ENCODE results near the gene DGLUCY. TPM values are rescaled to one million over a fixed set of nuclear protein-coding genes. Genes with fewer than 3 reads are reported as not detected.
"Not testable (repeated sequence)": the region's sequence is repeated elsewhere in the genome, so short reads cannot be mapped to it uniquely, and the experiment has no call there.

Gene DGLUCY
- total RNA-seq, 5 donors from 2014 or later (not counting 1 experiment from before 2014, with no cell fraction given), result 69.8 to 144 (median 99.8) TPM

DNA sequence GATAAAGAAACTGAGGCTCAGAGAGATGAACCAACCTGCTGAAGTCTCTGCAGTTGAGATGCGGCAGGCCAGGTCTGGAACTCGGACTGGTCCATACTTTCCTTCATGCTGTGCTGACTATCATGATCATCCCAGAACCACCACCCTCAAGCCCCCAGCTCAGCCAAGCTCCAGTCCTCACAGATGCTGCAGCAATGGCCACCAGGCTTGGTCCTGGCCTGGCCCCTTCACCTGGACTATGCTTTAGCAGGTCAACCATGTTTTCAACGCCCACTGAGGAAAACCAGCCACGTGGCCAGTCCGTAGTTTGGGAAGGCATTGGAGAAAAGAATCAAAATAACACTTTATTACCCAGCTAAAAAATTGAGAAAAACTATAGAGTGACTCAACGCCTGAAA is 129.2 kb downstream of the DGLUCY start:
- ChIA-PET CTCF (interaction anchor here in 1 of 2 donors (0.5 to 1.5 kb wide), 8 partner anchors 10 to 632 kb away, joined by 3 to 7 read pairs (median 4); no protein-coding TSS in a partner anchor), POLR2A (interaction anchor here (0.5 to 1.7 kb wide), 7 partner anchors 9 to 860 kb away, joined by 3 to 7 read pairs (median 3); no protein-coding TSS in a partner anchor)
- Histone ChIP-seq H3K27me3 (replicated peaks in 1 of 2; ENCODE audit: control insufficient read depth in 2 of 2, extremely low read depth in 1 of 2, insufficient read depth in 2 of 2, low read length in 1 of 2) (no peaks in the 10 kb centered on the region), H3K36me3 (ENCODE audit: control insufficient read depth in 2 of 2, extremely low read depth in 1 of 2, insufficient read depth in 1 of 2, low read length in 1 of 2) (peaks cover 0 to 3% of the 10 kb centered on the region in 2 donors), H3K4me1 (ENCODE audit: control insufficient read depth in 1 of 2, extremely low read depth in 1 of 2, insufficient read depth in 2 of 2, low read length in 2 of 2) (peaks cover 49 to 94% of the 10 kb centered on the region in 2 experiments), H3K4me3 (ENCODE audit: control insufficient read depth in 1 of 2, extremely low read depth in 1 of 2, low read length in 1 of 2) (peak overlapping the region; percentile 46 to 54), H3K9me3 (no peaks in the 10 kb centered on the region), H3K27ac (ENCODE audit: low read length) (peak overlapping the region; percentile 99)
- peak overlapping the region; percentile 89 to 90 for H3K27ac Mint-ChIP-seq
- DNase-seq (no peak), ATAC-seq (replicated peaks in 1 of 4) (no peak)
- WGBS (ENCODE audit: insufficient coverage), result 46% methylated on average over 3 of the region's 6 CpGs
- peaks cover 14% of the 10 kb centered on the region for H3K36me3 Mint-ChIP-seq
- H3K4me3 Mint-ChIP-seq, result peak overlapping the region; percentile 82 to 86 (median 85)
- no peaks in the 10 kb centered on the region for H3K27me3 Mint-ChIP-seq
- peaks cover 92 to 98% (median 93%) of the 10 kb centered on the region in 3 donors for H3K4me1 Mint-ChIP-seq
- peaks cover 0 to 4% (median 4%) of the 10 kb centered on the region in 3 donors for H3K9me3 Mint-ChIP-seq

DNA sequence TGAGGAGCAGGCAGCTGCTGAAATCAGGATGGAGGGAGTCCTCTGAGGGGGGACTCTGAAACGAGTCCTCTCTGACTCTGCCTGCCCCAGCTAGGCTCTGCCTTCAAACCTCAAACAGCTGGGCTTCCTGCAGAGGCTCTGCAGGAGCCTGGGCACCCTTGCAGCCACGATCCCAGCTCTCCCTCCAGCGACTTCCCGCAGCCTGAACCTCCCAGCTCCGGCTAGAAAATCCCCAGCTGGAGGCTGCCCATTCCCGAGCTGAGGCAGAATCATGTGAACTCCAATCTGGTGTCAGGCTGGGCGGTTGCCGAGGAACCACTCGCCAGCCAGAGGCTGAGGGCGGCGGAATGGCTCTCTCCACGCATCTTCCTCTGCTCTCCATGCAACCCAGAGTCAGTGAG is 130.6 kb downstream of the DGLUCY start, which contains the start of gene GPR68:
GPR68 (minus strand) TSS at position 204 of the 401 bp plus-strand sequence. CDS start 9,654 bp downstream, outside the sequence.
- Mint-ChIP-seq H3K36me3 (peaks cover 14% of the 10 kb centered on the region), H3K27ac (peak within 1 kb of the TSS; percentile 89 to 90), H3K4me1 (peaks cover 85 to 93% (median 86%) of the 10 kb centered on the region in 3 donors), H3K4me3 (peak within 1 kb of the TSS; percentile 82 to 86 (median 85)), H3K9me3 (peaks cover 0 to 4% (median 4%) of the 10 kb centered on the region in 3 donors), H3K27me3 (no peaks in the 10 kb centered on the region)
- Histone ChIP-seq H3K4me1 (ENCODE audit: control insufficient read depth in 1 of 2, extremely low read depth in 1 of 2, insufficient read depth in 2 of 2, low read length in 2 of 2) (peaks cover 49 to 95% of the 10 kb centered on the region in 2 experiments), H3K36me3 (ENCODE audit: control insufficient read depth in 2 of 2, extremely low read depth in 1 of 2, insufficient read depth in 1 of 2, low read length in 1 of 2) (peaks cover 0 to 3% of the 10 kb centered on the region in 2 donors), H3K27me3 (replicated peaks in 1 of 2; ENCODE audit: control insufficient read depth in 2 of 2, extremely low read depth in 1 of 2, insufficient read depth in 2 of 2, low read length in 1 of 2) (no peaks in the 10 kb centered on the region), H3K4me3 (ENCODE audit: control insufficient read depth in 1 of 2, extremely low read depth in 1 of 2, low read length in 1 of 2) (peak within 1 kb of the TSS; percentile 54 to 63), H3K27ac (ENCODE audit: low read length) (peak within 1 kb of the TSS; percentile 99), H3K9me3 (no peaks in the 10 kb centered on the region)
- ChIA-PET POLR2A (interaction anchor here (0.5 to 1.7 kb wide), 4 partner anchors 13 to 159 kb away, joined by 3 to 7 read pairs (median 6); no protein-coding TSS in a partner anchor), CTCF (interaction anchor here (0.7 to 1.7 kb wide), 3 partner anchors 17 to 215 kb away, joined by 5 to 7 read pairs (median 6); no protein-coding TSS in a partner anchor)
- WGBS (ENCODE audit: insufficient coverage), result 15% methylated on average over 8 of the region's 12 CpGs
- peak in 2 of 4 experiments; percentile 9 to 22 for ATAC-seq (replicated peaks in 1 of 4)
- DNase-seq, result peak in 6 of 35 experiments; percentile 23 to 62 (median 34)

DNA sequence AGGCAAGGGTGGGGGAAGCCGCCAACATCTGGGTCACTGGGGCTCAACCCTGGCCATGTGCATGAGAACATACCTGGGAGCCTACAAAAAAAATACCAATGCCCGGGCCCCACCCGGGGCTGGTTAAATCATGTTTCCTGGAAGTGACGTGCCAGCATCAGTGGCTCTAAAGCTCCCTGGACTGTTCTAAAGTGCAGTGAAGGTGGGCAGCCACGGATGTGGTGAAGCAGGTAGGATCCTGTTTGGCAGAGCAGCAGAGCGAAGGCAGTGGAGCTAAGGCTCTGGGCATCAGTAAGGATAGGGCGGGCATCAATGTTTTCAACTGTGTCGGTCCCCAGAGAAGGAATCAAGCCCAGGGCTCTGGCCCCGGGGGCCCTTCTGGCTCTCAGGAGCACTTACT is 131.2 kb downstream of the DGLUCY start:
- peak; percentile 27 to 58 (median 48) for ATAC-seq (replicated peaks in 1 of 4)
- 2% methylated on average over 5 of the region's 9 CpGs for WGBS (ENCODE audit: insufficient coverage)
- Mint-ChIP-seq H3K27ac (peak overlapping the region; percentile 89 to 90), H3K27me3 (no peaks in the 10 kb centered on the region), H3K4me3 (peak overlapping the region; percentile 82 to 86 (median 85)), H3K4me1 (peaks cover 86 to 93% (median 86%) of the 10 kb centered on the region in 3 donors), H3K36me3 (peaks cover 14% of the 10 kb centered on the region), H3K9me3 (peaks cover 0 to 4% (median 4%) of the 10 kb centered on the region in 3 donors)
- Histone ChIP-seq H3K27ac (ENCODE audit: low read length) (peak overlapping the region; percentile 99), H3K4me1 (ENCODE audit: control insufficient read depth in 1 of 2, extremely low read depth in 1 of 2, insufficient read depth in 2 of 2, low read length in 2 of 2) (peaks cover 50 to 96% of the 10 kb centered on the region in 2 experiments), H3K36me3 (ENCODE audit: control insufficient read depth in 2 of 2, extremely low read depth in 1 of 2, insufficient read depth in 1 of 2, low read length in 1 of 2) (peaks cover 0 to 3% of the 10 kb centered on the region in 2 donors), H3K4me3 (ENCODE audit: control insufficient read depth in 1 of 2, extremely low read depth in 1 of 2, low read length in 1 of 2) (peak overlapping the region in 1 of 2 donors; percentile 54), H3K27me3 (replicated peaks in 1 of 2; ENCODE audit: control insufficient read depth in 2 of 2, extremely low read depth in 1 of 2, insufficient read depth in 2 of 2, low read length in 1 of 2) (no peaks in the 10 kb centered on the region), H3K9me3 (no peaks in the 10 kb centered on the region)
- POLR2A ChIA-PET, result interaction anchor here (0.5 to 1.3 kb wide), 3 partner anchors 34 to 159 kb away, joined by 3 to 6 read pairs (median 6); no protein-coding TSS in a partner anchor
- CTCF ChIA-PET, result interaction anchor here in 1 of 2 donors (1.0 to 1.7 kb wide), 2 partner anchors 18 to 72 kb away, joined by 3 to 6 read pairs; no protein-coding TSS in a partner anchor
- peak in 34 of 35 experiments; percentile 60 to 87 (median 75) for DNase-seq

DNA sequence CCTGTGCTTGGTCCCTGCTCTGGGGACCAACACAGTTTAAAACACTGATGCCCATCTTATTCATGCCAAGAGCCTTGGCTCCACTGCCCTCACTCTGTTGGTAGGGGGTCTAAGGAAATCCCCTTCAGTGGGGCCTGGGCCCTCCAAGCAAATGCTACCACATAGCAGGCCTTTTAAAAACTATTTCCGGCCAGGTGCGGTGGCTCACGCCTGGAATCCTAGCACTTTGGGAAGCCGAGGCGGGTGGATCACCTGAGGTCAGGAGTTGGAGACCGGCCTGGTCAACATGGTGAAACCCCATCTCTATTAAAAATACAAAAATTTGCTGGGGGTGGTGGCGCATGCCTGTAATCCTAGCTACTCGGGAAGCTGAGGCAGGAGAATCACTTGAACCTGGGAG is 131.7 kb downstream of the DGLUCY start:
- H3K27me3 ChIP-seq (replicated peaks in 1 of 2; ENCODE audit: control insufficient read depth in 2 of 2, extremely low read depth in 1 of 2, insufficient read depth in 2 of 2, low read length in 1 of 2); H3K27me3 Mint-ChIP-seq; H3K9me3 ChIP-seq; DNase-seq; H3K36me3 ChIP-seq (ENCODE audit: control insufficient read depth in 2 of 2, extremely low read depth in 1 of 2, insufficient read depth in 1 of 2, low read length in 1 of 2); ATAC-seq (replicated peaks in 1 of 4); H3K9me3 Mint-ChIP-seq: not testable (repeated sequence)
- WGBS (ENCODE audit: insufficient coverage), result 43% methylated on average over 2 of the region's 8 CpGs
- Mint-ChIP-seq H3K4me3 (peak overlapping the region; percentile 60 to 82 (median 62)), H3K4me1 (peaks cover 86 to 93% (median 87%) of the 10 kb centered on the region in 3 donors), H3K36me3 (peaks cover 11% of the 10 kb centered on the region), H3K27ac (peak overlapping the region; percentile 89 to 90)
- H3K27ac ChIP-seq (ENCODE audit: low read length), result peak overlapping the region; percentile 99
- CTCF ChIA-PET, result interaction anchor here in 1 of 2 donors (0.5 to 1.7 kb wide), 4 partner anchors 13 to 110 kb away, joined by 3 to 7 read pairs (median 4); no protein-coding TSS in a partner anchor
- POLR2A ChIA-PET, result interaction anchor here (0.5 to 1.5 kb wide), 4 partner anchors 18 to 620 kb away, joined by 3 to 6 read pairs (median 4); no protein-coding TSS in a partner anchor
- peak overlapping the region; percentile 4 to 54 for H3K4me3 ChIP-seq (ENCODE audit: control insufficient read depth in 1 of 2, extremely low read depth in 1 of 2, low read length in 1 of 2)
- H3K4me1 ChIP-seq (ENCODE audit: control insufficient read depth in 1 of 2, extremely low read depth in 1 of 2, insufficient read depth in 2 of 2, low read length in 2 of 2), result peaks cover 56 to 98% of the 10 kb centered on the region in 2 experiments

DNA sequence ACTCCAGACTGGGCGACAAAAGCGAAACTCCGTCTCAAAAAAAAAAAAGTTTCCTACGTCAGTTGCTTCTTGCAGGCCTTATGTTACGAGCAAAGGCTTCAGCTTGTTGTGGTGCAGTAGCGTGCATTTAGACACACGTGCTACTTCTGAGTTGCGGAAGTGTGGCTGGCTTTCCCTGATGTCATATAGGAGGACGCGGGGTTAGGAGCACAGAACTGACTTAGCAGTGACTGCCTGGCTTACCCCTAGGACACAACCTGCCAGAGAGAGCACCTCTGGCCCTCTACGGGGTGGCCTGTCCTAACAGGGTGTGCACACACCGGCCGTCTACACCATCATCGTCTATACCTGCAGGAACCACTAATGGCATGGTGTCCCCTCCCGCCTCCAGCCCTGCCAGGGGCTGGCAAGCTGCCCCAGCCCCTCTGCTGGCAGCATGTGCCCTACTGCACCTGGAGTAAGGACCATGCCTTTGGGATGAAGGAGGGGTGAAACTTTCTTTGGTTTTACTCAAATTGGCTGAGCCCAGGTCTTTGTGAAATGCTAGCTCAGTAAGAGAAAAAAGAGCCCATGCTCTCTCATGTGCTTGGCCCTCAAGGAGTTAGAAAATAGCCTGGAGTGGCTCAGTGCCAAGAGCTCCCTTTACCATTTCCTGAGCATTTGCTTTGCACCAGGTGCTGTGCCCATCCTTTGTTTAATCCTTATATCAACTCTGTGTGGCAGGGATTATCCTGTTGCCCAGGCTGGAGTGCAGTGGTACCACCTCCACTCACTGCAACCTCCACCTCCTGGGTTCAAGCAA is 132.4 kb downstream of the DGLUCY start:
- Histone ChIP-seq H3K27me3 (replicated peaks in 1 of 2; ENCODE audit: control insufficient read depth in 2 of 2, extremely low read depth in 1 of 2, insufficient read depth in 2 of 2, low read length in 1 of 2) (no peaks in the 10 kb centered on the region), H3K36me3 (ENCODE audit: control insufficient read depth in 2 of 2, extremely low read depth in 1 of 2, insufficient read depth in 1 of 2, low read length in 1 of 2) (peaks cover 0 to under 1% of the 10 kb centered on the region in 2 donors), H3K4me3 (ENCODE audit: control insufficient read depth in 1 of 2, extremely low read depth in 1 of 2, low read length in 1 of 2) (no peak overlapping the region), H3K27ac (ENCODE audit: low read length) (peak overlapping the region; percentile 99), H3K4me1 (ENCODE audit: control insufficient read depth in 1 of 2, extremely low read depth in 1 of 2, insufficient read depth in 2 of 2, low read length in 2 of 2) (peaks cover 58 to 98% of the 10 kb centered on the region in 2 experiments), H3K9me3 (no peaks in the 10 kb centered on the region)
- ATAC-seq (replicated peaks in 1 of 4) (peak; percentile 65 to 82 (median 66)), DNase-seq (peak in 34 of 35 experiments; percentile 63 to 95 (median 82))
- 18% methylated on average over 11 of the region's 15 CpGs for WGBS (ENCODE audit: insufficient coverage)
- H3K4me3 Mint-ChIP-seq, result peak overlapping the region; percentile 60 to 82 (median 62)
- peaks cover 87 to 93% (median 87%) of the 10 kb centered on the region in 3 donors for H3K4me1 Mint-ChIP-seq
- no peaks in the 10 kb centered on the region for H3K27me3 Mint-ChIP-seq
- peak overlapping the region; percentile 89 to 90 for H3K27ac Mint-ChIP-seq
- H3K9me3 Mint-ChIP-seq, result peaks cover 0 to 4% (median 4%) of the 10 kb centered on the region in 3 donors
- ChIA-PET CTCF (interaction anchor here (0.5 to 1.7 kb wide), 6 partner anchors 13 to 111 kb away, joined by 3 to 15 read pairs (median 4); no protein-coding TSS in a partner anchor), POLR2A (interaction anchor here (0.5 to 1.5 kb wide), 6 partner anchors 17 to 1648 kb away, joined by 3 to 6 read pairs (median 3); no protein-coding TSS in a partner anchor)
- H3K36me3 Mint-ChIP-seq, result peaks cover 8% of the 10 kb centered on the region

Measured in T-cell (primary cell).